Activated T-cell treated with anti-CD3 and anti-CD28 coated beads for 48 hours (primary cell): ENCODE measurements around the gene REEP5.
"Not testable (repeated sequence)": the region's sequence is repeated elsewhere in the genome, so short reads cannot be mapped to it uniquely, and the experiment has no call there.

Source experiments
- DNase-seq: peaks from one replicate; pipeline ENCODE4 v3.0.0-alpha.2; 2020; ENCODE audit warnings: low read depth

REEP5 gene

DNA sequence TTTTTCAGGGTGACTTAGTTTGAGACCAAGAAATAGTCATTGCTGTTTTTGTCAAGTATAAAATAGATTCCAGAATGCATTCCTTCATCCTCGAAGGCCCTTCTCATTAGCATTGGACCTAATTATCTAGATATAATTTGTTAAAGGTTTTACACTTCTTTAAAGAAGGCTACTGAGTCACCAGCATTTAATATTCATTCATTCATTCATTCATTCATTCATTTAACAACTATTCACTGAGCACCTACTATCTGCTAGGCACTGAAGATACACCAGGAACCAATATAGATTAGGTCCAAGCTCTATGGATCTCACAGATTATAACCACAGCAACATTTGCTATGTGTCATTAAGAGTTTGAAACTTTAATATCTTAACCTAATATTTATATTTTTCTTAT, 11.1 kb upstream of the REEP5 start:
- no peak for DNase-seq

DNA sequence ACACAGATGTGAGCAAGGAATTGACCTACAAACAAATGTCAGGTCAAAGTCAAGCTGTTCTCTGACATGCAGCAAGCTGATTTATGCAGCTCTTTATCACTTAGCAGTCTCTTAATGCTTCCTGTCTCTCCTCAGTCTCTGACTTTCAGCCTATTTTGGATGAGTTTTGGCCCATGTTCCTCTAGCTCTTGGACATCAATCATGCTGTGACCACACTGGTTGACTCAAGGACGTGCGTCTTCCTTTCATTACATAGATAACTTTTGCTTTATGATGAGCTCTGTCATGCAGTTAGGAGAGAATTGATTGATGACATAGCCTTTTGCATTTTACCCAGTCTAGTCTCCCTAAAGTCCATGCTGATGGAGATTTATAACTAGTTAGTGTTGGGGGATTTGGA, 9.4 kb upstream of the REEP5 start:
- DNase-seq, result no peak

DNA sequence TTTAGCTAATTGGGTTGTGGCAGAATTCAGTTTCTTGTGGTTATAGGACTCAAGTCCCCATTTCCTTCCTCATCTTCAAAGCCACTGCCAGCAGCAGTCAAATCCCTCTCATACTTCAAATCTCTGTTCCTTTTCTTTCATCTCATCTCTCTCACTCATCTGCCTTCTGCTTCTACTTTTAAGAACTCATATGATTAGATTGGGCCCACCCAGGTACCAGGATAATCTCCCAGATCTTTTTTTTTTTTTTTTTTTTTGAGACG, 8.0 kb upstream of the REEP5 start:
- DNase-seq, result no peak

DNA sequence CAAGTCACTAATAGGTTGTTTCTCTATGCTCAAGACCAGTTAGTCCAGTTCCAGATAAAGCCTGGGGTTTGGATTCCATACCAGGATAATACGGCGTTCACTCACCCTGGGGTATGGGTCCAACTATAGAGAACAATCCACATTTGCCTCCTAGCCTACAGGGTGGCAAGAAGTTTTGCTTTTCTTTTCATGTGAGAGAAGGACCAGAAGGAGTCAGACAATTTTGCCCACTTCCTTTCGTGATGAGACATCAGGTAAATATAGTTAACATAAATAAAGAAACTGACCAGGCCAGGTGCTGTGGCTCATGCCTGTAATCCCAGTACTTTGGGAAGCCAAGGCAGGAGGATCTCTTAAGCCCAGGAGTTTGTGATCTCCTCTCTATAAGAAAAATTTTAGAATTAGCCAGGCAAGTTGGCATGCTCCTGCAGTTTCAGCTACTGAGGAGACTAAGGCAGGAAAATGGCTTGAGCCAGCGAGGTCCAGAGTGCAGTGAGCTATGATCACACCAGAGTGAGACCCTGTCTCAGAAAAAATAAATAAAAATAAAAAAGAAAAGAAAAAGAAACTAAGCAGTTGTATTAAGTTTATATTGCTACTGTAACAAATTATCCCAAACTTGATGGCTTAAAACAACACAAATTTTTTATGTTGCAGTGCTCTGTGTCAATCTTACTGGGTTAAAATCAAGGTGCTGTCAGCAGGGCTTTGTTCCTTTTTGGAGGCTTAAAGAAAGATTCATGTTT, 7.5 kb upstream of the REEP5 start:
- no peak for DNase-seq

DNA sequence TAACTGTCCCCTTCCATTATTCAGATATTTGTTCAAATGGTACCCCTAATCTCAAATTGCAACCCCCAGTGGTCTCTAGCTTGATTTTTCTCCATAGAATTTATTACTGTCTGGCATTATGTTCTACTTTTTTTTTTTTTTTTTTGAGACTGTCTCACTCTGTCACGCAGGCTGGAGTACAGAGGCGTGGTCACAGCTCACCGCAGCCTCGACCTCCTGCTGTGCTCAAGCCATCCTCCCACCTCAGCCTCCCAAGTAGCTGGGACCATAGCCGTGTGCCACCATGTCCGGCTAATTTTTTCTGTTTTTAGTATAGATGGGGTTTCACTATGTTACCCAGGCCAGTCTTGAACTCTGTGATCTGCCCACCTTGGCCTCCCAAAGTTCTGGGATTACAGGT, 2.0 kb upstream of the REEP5 start:
- DNase-seq, result no peak

DNA sequence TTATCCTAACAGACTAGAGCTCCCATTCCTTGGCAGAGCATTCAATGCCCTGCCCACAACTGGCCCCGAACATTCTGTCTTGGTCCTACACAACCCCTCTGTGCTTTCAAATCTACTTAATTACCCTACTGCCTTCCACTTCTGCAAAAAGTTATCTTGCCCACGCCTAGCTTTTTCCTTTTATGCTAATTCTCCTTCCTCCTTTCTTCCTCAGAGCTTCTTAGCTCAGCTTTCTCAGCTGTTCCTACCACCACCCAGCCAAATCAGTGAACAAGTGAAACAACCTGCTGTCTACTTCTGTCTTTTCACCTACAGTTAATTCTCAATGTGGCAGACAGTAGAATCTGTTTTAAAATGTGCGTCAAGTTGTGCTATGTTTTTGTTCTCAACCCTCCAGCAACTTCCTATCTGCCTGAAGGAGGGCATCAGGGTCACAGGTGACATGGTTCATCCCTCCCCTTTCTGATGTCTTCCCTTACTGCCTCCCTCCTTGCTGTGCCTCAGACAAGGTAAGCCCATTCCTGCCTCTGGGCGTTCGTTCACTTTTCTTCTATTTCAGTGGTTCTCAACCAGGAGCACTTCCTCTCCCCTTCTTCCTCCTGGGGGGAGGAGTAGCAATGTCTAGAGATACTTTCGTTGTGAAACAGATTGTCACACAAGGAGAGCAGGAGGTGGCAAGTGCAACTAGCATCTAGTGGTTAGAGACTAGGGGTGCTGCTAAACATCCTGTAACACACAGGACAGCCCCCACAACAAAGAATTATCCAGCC, 1.3 kb upstream of the REEP5 start:
- no peak for DNase-seq

DNA sequence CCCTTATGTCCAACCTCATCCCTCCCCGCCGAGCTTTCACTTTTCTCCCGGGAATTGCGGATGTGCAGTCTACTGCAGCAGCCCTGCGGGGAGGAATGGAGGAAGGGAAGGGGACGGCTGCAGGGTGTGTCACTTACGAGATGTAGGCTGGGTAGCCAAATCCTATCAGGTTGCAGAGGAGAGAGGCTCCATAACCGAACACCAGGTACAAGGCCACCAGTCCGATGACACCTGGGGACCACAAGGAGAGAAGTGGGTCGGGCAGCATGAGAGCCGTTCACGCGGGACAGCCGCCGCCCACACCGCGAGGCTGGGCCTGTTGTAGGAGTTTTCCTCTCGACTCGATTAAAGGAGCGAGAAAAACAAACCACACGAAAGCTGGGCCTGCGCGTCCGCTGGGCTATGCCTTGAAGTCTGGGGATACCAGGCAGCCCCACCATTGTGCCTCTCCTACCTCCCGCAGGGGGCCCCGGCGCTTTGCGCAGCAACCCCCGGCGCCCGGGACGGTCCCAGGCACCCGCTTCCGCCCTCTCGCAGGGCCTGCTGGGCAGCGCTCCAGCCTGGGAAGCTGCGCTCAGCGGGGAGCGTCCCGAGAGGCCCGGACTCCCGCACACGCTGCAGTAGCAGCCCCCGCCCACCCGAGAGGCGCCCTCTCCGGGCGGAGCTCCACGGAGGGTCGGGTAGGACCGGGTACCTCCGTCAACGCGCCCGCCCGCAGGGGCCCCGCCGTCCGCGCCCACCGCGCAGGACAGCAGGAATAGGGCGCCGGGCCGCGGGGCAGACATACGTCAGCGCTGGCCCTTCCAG, 798 bp downstream of the REEP5 start:
- DNase-seq, result peak; percentile 53

DNA sequence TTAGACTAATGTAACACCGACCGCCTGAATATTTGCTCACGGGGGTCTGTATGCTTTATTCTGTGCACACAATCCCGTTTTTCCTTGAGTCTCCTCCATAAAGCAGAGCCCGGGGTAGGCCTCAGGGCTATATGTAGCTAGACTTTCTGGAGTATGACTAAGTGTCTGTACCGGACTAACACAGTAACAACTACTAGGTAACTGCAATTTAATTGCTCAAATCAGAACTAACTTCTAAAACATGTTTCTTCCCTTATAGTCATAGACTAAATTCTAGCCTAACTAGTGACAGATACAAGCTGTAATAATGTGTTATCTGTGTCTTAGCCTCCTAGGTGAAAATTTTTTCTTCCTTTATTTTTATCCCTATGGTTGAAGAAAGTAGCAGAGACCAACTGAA, 2.1 kb downstream of the REEP5 start:
- no peak for DNase-seq

DNA sequence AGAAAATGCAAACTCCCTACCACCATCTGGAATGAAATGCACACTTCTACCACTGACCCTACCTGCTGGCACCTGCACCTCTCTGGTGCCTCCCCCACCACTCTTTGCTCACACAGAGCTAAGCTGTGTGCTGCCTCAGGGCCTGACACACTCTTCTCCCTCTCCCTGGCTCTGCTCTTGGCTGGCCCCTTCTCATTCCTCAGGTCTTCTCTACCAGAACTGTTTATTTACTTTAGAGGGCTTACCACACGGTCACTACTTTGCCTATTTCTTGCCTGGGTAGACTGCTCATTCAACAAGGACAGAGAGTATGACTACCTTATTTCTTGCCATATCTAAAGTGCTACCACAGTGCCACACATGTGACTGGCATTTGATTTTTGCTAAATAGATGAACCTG, 3.3 kb downstream of the REEP5 start:
- DNase-seq, result no peak

DNA sequence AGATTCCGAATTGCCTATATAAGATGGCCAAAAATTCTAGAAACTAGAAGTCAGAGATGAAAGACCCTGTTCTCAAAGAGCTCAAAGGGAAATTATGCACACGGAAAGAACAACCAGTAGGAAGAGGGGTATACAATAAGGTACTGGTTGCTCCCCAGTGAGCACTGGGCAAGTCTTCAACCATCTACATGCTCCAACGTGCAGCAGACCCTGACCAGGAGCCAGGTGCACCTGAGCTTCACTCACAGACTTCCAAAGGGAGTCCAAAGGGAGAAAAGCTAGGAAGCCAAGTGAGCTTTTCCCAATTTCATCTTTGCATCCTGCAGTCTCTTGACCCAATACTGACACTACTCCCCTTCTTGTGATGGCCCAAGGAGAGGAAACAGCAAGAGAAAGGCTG, 3.9 kb downstream of the REEP5 start:
- no peak for DNase-seq

DNA sequence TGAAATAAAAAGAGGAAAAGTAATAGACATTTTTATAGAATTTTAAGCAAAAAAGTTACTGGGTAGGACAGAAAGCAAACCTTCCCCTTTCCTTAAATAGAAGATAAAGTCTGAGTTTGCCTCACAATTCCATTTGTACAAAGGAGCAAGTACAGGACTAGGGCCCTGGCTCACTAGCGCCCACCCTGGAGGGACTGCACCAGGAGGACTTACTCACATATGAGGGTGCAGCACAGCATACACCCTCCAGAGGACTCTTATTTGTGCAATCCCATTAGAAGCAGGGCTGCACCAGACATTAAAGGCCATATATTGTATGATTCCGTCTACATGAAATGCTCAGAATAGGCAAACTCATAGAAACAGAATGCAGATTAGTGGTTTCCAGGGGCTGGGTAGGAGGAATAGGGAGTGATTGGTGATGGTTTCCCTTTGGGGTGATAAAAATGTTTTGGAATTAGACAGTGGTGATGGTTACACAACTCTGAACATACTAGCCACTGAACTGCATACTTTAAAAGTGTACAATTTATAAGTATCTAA, 4.5 kb downstream of the REEP5 start:
- DNase-seq, result no peak

DNA sequence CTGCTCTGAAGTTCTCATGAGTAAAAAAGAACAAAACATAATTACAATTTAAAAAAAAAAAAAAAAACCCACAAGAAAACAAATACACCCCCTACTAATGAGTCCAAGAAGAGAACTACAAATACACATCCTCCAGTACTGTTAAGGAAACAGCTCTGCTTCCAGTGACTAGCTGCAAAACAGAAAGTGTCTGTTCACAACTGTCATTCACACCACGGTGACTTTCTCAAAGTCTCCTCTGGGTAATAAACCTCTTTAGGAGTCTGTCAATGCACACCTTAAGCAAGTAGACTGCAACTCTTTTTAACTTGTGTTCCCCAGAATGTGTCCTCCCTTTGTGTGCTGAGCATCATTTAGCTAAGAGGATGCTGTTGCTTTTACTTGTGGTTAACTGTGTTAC, 6.2 kb downstream of the REEP5 start:
- no peak for DNase-seq

DNA sequence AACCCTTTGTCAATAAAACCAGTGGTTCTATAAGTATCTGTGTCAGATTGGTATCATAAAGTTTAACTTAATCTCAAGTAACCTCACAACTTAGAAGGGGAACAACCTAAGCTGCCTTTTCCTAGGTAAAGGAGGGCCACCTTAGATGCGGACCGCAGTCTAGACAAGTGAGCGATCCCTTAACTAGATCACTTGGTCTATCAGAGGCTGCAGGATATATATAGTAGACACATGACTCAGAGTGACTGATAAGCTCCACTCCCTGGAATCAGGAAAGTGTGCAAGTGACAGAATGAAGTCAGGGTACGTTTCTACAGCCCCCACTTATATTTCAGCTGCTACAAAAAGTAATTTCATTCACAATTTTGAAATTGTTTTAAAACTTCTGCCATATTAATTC, 7.4 kb downstream of the REEP5 start:
- DNase-seq, result no peak

DNA sequence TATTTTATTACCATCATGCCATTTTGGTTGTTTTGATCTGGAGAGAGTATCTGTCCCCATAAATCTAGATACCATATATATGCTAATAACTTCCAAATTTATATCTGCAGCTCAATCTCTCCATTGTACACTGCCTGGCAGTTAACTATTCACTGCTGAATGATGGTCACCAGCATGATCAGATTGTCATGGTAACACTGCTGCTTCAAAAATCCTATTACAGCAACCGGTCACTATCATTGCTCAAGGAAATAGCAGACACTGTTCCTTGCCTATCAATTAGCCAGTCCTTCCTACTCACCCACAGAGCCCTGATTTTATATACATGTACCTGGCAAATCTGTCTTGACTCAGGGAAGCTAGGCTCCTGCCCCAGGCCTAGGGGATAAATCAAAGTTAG, 11.5 kb downstream of the REEP5 start:
- DNase-seq, result no peak

DNA sequence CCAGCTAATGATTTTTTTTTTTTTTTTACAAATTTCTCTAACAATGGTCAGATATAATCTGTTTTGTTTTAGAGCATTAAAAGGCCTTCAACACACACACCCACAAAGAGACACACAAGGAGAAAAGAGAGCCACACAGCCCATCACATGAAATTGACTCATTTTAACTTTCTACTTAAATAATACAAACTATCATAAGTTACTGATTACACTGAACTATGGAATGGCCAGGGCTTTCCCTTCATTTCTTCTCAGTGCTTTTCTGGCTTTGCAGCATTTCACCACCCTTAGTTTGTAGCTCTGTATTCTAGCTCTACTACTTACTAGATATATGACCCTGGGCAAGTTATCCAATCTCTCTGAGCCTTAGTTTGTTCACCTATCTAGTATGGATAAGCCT, 13.2 kb downstream of the REEP5 start:
- DNase-seq, result no peak

DNA sequence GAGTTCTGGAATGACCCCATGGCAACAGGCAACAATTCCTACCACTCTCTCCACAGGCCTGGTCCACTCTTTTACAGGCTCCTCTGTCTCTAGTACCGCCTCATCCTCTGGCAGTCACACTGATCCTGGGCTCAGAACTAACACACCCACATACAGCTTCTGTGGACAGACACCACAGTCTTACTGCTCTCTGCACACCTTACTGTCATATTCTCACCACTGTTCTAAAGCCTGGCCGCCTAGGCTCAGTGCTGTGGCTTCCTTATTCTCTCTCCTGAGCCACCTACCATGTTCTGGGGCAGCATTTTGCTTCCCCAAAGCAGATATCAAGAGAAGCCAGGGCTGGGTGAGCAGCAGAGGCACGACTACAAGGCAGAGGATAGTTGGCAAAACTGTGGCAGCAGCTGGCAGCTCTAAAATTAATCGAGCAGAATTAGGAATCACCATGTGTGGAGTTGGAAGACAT, 14.8 kb downstream of the REEP5 start:
- DNase-seq, result no peak

DNA sequence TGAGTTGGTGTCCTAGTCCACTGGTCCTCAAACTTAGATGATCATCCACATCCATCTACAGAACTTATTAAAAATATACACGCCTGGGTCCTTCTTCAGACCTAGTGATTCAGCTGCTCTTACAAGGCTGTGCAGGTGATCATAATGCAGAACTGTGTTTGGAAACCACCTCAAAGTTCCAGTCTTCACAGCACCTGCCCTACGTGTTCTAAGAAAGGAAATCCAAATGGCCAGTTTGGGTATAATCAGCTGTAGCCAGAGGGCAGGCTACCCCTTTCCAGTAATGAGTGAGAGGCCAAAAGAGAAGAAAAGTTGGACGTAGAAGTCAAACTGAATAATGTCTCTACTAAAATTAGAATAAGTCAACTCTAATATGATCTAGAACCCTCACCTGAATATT, 15.4 kb downstream of the REEP5 start:
- DNase-seq, result no peak

DNA sequence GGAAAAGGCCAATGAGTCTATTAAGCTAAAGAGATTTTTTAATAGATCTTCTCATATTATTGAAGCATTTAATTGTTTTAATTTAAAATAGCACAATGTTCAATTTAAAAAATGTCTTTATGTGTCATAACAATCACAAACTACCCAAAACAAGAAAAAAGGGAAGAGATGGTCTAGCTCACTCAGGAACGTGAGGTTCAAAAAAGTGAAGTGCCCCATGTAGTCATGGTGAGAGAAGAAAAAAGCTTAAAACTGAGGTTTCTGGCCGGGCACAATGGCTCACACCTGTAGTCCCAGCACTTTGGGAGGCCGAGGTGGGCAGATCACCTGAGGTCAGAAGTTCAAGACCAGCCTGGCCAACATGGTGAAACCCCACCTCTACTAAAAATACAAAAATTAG, 17.0 kb downstream of the REEP5 start:
- not testable (repeated sequence) for DNase-seq

DNA sequence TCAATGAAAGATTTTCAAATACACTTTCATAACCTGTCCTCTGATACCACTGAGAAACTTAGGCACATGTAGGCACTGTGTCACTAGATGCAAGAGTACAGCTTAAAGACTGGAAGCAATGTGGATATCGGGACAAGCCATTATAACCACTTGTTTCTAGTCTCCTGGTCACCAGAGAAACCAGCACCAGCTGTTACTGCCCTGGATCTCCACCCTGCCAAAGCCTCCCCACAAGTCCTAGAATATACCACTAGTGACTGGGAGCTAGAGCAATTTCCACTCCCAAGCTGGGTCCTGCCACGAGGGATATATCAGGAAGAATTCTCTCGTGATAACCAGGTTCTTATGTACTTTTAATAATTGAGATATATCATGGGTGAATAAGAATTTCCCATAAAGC, 19.5 kb downstream of the REEP5 start:
- no peak for DNase-seq

DNA sequence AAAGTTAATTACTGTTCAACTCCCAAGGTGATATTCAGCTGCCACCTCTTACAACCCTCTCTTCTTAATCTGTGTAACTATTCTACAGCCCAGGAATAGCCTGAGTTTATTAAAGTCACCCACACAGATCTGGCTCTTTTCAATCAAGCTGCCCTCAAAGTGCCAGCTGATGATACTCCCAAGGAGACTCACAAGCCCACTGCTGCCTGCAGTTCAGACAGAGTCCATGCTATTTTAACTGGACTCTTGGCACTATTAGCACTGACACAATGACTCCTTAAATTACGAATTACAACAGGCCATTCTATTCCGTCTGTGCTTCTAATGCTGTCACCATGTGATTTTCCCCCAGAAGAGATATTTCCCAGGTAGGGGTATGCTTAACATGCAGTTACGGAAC, 26.3 kb downstream of the REEP5 start:
- no peak for DNase-seq

DNA sequence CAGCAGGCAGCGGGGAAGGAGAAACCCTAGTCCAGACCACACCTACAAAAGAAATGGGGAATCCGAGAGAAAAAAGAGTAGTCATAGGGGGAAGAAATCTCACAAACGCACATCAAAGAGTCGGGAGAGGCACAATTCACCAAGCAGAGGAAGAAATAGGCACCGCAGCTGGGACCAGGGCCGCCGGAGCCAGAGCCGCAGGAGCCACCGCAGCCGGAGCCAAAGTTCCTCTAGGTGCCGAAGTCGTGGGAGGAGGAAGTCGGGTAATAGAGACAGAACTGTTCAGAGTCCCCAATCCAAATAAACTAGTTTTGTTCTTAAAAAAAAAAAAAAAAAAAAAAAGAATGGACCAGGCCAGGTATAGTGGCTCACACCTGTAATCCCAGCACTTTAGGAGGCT, 29.3 kb downstream of the REEP5 start:
- no peak for DNase-seq

DNA sequence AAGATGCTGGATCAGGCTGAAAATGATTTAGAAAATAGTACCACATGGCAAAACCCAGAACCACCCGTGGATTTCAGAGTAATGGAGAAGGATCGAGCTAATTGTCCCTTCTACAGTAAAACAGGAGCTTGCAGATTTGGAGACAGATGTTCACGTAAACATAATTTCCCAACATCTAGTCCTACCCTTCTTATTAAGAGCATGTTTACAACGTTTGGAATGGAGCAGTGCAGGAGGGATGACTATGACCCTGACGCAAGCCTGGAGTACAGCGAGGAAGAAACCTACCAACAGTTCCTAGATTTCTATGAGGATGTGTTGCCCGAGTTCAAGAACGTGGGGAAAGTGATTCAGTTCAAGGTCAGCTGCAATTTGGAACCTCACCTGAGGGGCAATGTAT, 30.0 kb downstream of the REEP5 start:
- not testable (repeated sequence) for DNase-seq

DNA sequence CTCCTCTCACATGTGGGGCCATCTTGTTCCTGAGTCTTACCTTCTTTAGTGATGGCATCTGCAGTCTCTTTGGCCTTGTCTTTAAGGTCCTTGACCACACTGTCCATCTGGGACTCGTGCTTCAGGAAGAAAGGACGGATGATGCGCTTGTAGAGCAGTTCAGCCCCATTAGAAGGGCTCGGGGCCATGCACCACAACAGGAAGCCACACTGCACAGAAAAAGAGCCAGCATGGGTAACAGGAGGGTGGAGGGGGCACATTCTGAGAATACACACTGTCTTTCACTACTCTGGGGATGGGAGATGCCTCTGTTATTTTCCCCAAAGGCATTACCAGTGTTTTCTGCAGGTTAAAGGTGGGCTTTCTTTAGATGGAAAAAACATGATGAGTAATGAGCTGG, 35.1 kb downstream of the REEP5 start:
- no peak for DNase-seq
